Mesenchymal stem cell (in vitro differentiated cells and primary cell): Measurements from ENCODE around the gene TBX10.

ENCODE experiments used
- DNase-seq: peaks from one replicate; pipeline ENCODE4 v3.0.0-alpha.2; 2013
- H2AFZ ChIP-seq: one replicate; pipeline ENCODE4 v1.6.1; 2013; ENCODE audit warnings: low read depth, mild to moderate bottlenecking, control low read depth, inconsistent platforms, low read length, moderate library complexity
- H2AK5ac ChIP-seq: 2 replicates; pipeline ENCODE4 v1.6.1; 2013; ENCODE audit warnings: low read length, moderate library complexity, mild to moderate bottlenecking, inconsistent platforms; ENCODE audit not compliant: severe bottlenecking
- H2BK120ac ChIP-seq: one replicate; pipeline ENCODE4 v1.6.1; 2013; ENCODE audit warnings: low read depth, mild to moderate bottlenecking, inconsistent platforms, low read length, moderate library complexity
- H2BK12ac ChIP-seq, 2 experiments: one replicate each; pipeline ENCODE4 v1.6.1; 2013; ENCODE audit warnings: inconsistent platforms in 2 of 2, low read length in 2 of 2, mild to moderate bottlenecking in 2 of 2, moderate library complexity in 2 of 2, control low read depth in 1 of 2
- H2BK15ac ChIP-seq: one replicate; pipeline ENCODE4 v1.6.1; 2013; ENCODE audit warnings: mild to moderate bottlenecking, low read depth, inconsistent platforms; ENCODE audit not compliant: poor library complexity, severe bottlenecking
- H2BK5ac ChIP-seq: 2 replicates; pipeline ENCODE4 v1.6.1; 2013; ENCODE audit warnings: low read depth, mild to moderate bottlenecking, low read length, control low read depth, inconsistent platforms; ENCODE audit not compliant: poor library complexity, severe bottlenecking
- H3K14ac ChIP-seq, 2 experiments: one replicate each; pipeline ENCODE4 v1.6.1; 2013; ENCODE audit warnings: inconsistent platforms in 2 of 2, low read length in 2 of 2, control low read depth in 1 of 2, mild to moderate bottlenecking in 1 of 2, moderate library complexity in 1 of 2
- H3K18ac ChIP-seq, 2 experiments: one replicate each; pipeline ENCODE4 v1.6.1; 2013; ENCODE audit warnings: inconsistent platforms in 2 of 2, low read length in 2 of 2, control low read depth in 1 of 2, low read depth in 1 of 2, mild to moderate bottlenecking in 1 of 2
- H3K23ac ChIP-seq, 2 experiments: one replicate each; pipeline ENCODE4 v1.6.1; 2013; ENCODE audit warnings: inconsistent platforms in 2 of 2, low read length in 2 of 2, mild to moderate bottlenecking in 2 of 2, moderate library complexity in 2 of 2, control low read depth in 1 of 2
- H3K27ac ChIP-seq: 2 replicates; pipeline ENCODE4 v1.5.1; 2013; ENCODE audit warnings: mild to moderate bottlenecking, moderate library complexity, low read length, control low read depth, inconsistent platforms; ENCODE audit not compliant: poor library complexity, severe bottlenecking
- H3K27me3 ChIP-seq, 2 experiments: 2 replicates each; pipeline versions ENCODE4 v1.6.1 to v1.7.0; 2013; ENCODE audit warnings: low read length in 2 of 2, mild to moderate bottlenecking in 2 of 2, moderate library complexity in 2 of 2, control low read depth in 1 of 2, inconsistent platforms in 1 of 2; ENCODE audit not compliant: control insufficient read depth in 1 of 2, insufficient read depth in 1 of 2
- H3K36me3 ChIP-seq, 2 experiments: 2 replicates each; pipeline versions ENCODE4 v1.6.1 to v1.7.0; 2013; ENCODE audit warnings: low read length in 2 of 2, control low read depth in 1 of 2, inconsistent platforms in 1 of 2, low read depth in 1 of 2, mild to moderate bottlenecking in 1 of 2; ENCODE audit not compliant: insufficient read depth in 2 of 2, control insufficient read depth in 1 of 2
- H3K4ac ChIP-seq, 2 experiments: one replicate each; pipeline ENCODE4 v1.6.1; 2013; ENCODE audit warnings: inconsistent platforms in 2 of 2, low read length in 2 of 2, mild to moderate bottlenecking in 2 of 2, moderate library complexity in 2 of 2, control low read depth in 1 of 2, low read depth in 1 of 2
- H3K4me1 ChIP-seq: 2 replicates; pipeline ENCODE4 v1.6.1; 2013; ENCODE audit warnings: low read depth, low read length, control low read depth; ENCODE audit not compliant: control insufficient read depth, insufficient read depth
- H3K4me2 ChIP-seq: 2 replicates; pipeline ENCODE4 v1.6.1; 2013; ENCODE audit warnings: low read length, mild to moderate bottlenecking, inconsistent platforms; ENCODE audit not compliant: poor library complexity, severe bottlenecking
- H3K4me3 ChIP-seq, 2 experiments: 2 replicates each; pipeline versions ENCODE4 v1.5.1 to v1.7.0; 2013; ENCODE audit warnings: low read length in 2 of 2, mild to moderate bottlenecking in 2 of 2, control low read depth in 1 of 2, low read depth in 1 of 2; ENCODE audit not compliant: insufficient read depth in 1 of 2
- H3K79me1 ChIP-seq: replicated peaks from 2 replicates; pipeline ENCODE4 v1.6.1; 2013; ENCODE audit warnings: mild to moderate bottlenecking, control low read depth, low read length, inconsistent platforms; ENCODE audit not compliant: poor library complexity, severe bottlenecking
- H3K9ac ChIP-seq: 2 replicates; pipeline ENCODE4 v1.7.0; 2013; ENCODE audit warnings: mild to moderate bottlenecking, low read length, moderate library complexity
- H3K9me3 ChIP-seq: 2 replicates; pipeline ENCODE4 v1.7.0; 2013; ENCODE audit warnings: mild to moderate bottlenecking, low read length; ENCODE audit not compliant: control insufficient read depth
- H4K8ac ChIP-seq: one replicate; pipeline ENCODE4 v1.6.1; 2013; ENCODE audit warnings: inconsistent platforms, mild to moderate bottlenecking, low read length, moderate library complexity
- H4K91ac ChIP-seq: one replicate; pipeline ENCODE4 v1.6.1; 2013; ENCODE audit warnings: mild to moderate bottlenecking, low read length, inconsistent platforms
- WGBS: methylation state at CpG from one replicate; pipeline ENCODE4 v1.1.7; 2013; ENCODE audit warnings: mixed read lengths; 5-methylcytosine and 5-hydroxymethylcytosine counted together

The TBX10 gene

GRCh38 chr11:67652965-67653845, 13.6 kb upstream of the TBX10 start:
- WGBS: 86% methylated on average over 12 of the region's 15 CpGs
- H3K4ac ChIP-seq: no peak overlapping the region

GRCh38 chr11:67651976-67652781, 12.6 kb upstream of the TBX10 start:
- DNase-seq: no peak
- no peak overlapping the region for H3K4ac ChIP-seq
- H3K36me3 ChIP-seq: no peaks in the 10 kb centered on the region
- no peak overlapping the region for H4K91ac ChIP-seq
- H3K14ac ChIP-seq: no peak overlapping the region
- H2BK12ac ChIP-seq: no peak overlapping the region
- no peak overlapping the region for H2AK5ac ChIP-seq
- H3K9me3 ChIP-seq: no peaks in the 10 kb centered on the region
- no peak overlapping the region for H3K27ac ChIP-seq
- peaks cover 4 to 36% of the 10 kb centered on the region in 2 experiments for H3K27me3 ChIP-seq
- no peak overlapping the region for H2BK5ac ChIP-seq
- WGBS: 83% methylated on average over 11 of the region's 13 CpGs
- no peak overlapping the region for H3K23ac ChIP-seq
- H2BK120ac ChIP-seq: no peak overlapping the region
- no peak overlapping the region for H3K9ac ChIP-seq
- H2AFZ ChIP-seq: no peak overlapping the region
- H4K8ac ChIP-seq: no peak overlapping the region
- H3K18ac ChIP-seq: no peak overlapping the region
- no peak overlapping the region for H3K4me2 ChIP-seq
- H3K4me3 ChIP-seq: no peak overlapping the region
- H2BK15ac ChIP-seq: no peak overlapping the region
- H3K79me1 ChIP-seq: no peaks in the 10 kb centered on the region
- H3K4me1 ChIP-seq: peaks cover 3% of the 10 kb centered on the region

More at GRCh38 chr11:67652965-67653845, 13.6 kb upstream of the TBX10 start:
- Histone ChIP-seq H3K4me2 (no peak overlapping the region), H4K91ac (no peak overlapping the region), H3K9ac (no peak overlapping the region), H3K18ac (no peak overlapping the region), H3K23ac (no peak overlapping the region), H4K8ac (no peak overlapping the region), H2BK15ac (no peak overlapping the region), H3K79me1 (no peaks in the 10 kb centered on the region), H2BK5ac (no peak overlapping the region), H3K27ac (no peak overlapping the region), H3K27me3 (peaks cover 4 to 26% of the 10 kb centered on the region in 2 experiments), H2AFZ (no peak overlapping the region), H2AK5ac (no peak overlapping the region), H2BK120ac (no peak overlapping the region), H3K4me1 (peaks cover 3% of the 10 kb centered on the region), H3K4me3 (no peak overlapping the region), H3K9me3 (no peaks in the 10 kb centered on the region), H3K14ac (no peak overlapping the region), H2BK12ac (no peak overlapping the region), H3K36me3 (no peaks in the 10 kb centered on the region)
- DNase-seq: no peak

- WGBS: 93% methylated on average over 22 of the region's 22 CpGs
- H3K9me3 ChIP-seq: no peaks in the 10 kb centered on the region
Measured at GRCh38 chr11:67649634-67650510, 10.3 kb upstream of the TBX10 start.

More at GRCh38 chr11:67649634-67650510, 10.3 kb upstream of the TBX10 start:
- Histone ChIP-seq H3K14ac (peak overlapping the region in 1 of 2 experiments; percentile 55), H3K4me3 (no peak overlapping the region), H3K9ac (no peak overlapping the region), H3K18ac (no peak overlapping the region), H3K4me2 (no peak overlapping the region), H3K27me3 (peaks cover 9 to 48% of the 10 kb centered on the region in 2 experiments), H2BK12ac (no peak overlapping the region), H2BK15ac (no peak overlapping the region), H2BK120ac (no peak overlapping the region), H3K23ac (no peak overlapping the region), H3K27ac (no peak overlapping the region), H3K79me1 (no peaks in the 10 kb centered on the region), H3K4ac (no peak overlapping the region), H3K36me3 (no peaks in the 10 kb centered on the region), H4K8ac (no peak overlapping the region), H2BK5ac (no peak overlapping the region), H4K91ac (peak overlapping the region; percentile 1), H2AFZ (no peak overlapping the region), H3K4me1 (peaks cover 3% of the 10 kb centered on the region), H2AK5ac (no peak overlapping the region)
- DNase-seq: no peak
